Activated naive CD4-positive, alpha-beta T cell treated with anti-CD3 and anti-CD28 coated beads, Interleukin-2, amount 10 ng/mL, durations not matched to agents 7 days and 5 days (primary cell): Measurements from ENCODE around the gene CELF3.
"Not testable (repeated sequence)": the region's sequence is repeated elsewhere in the genome, so short reads cannot be mapped to it uniquely, and the experiment has no call there.

ENCODE experiments used
- CTCF ChIA-PET: fragments of 350-600 bp; sonication (Branson Sonifier 250); formaldehyde crosslinking; loops from one replicate; lab custom pipeline; 2021; ENCODE audit warnings: antibody characterized with exemption; lab: Charles Lee
- DNase-seq: peaks from one replicate; pipeline ENCODE4 v3.0.0-alpha.2; 2020
- H3K27ac Mint-ChIP-seq: one replicate; pipeline ENCODE4 v1.8.0; 2021; ENCODE audit warnings: mild to moderate bottlenecking, moderate library complexity, mixed read lengths
- H3K27me3 Mint-ChIP-seq: one replicate; pipeline ENCODE4 v1.8.0; 2021; ENCODE audit warnings: mild to moderate bottlenecking, mixed read lengths
- H3K36me3 Mint-ChIP-seq: one replicate; pipeline ENCODE4 v1.8.0; 2021; ENCODE audit warnings: mixed read lengths
- H3K4me1 Mint-ChIP-seq: one replicate; pipeline ENCODE4 v1.8.0; 2021; ENCODE audit warnings: mixed read lengths
- H3K4me3 Mint-ChIP-seq: one replicate; pipeline ENCODE4 v1.8.0; 2021; ENCODE audit warnings: mild to moderate bottlenecking, moderate library complexity, mixed read lengths
- H3K9me3 Mint-ChIP-seq: one replicate; pipeline ENCODE4 v1.8.0; 2021; ENCODE audit warnings: mixed read lengths

The CELF3 gene

GRCh38 chr1:151716771-151717631, at the start of gene CELF3:
Gene CELF3, minus strand, starts transcription at chr1:151716803. Its CDS starts 783 bp downstream, at chr1:151716020.
- peak; percentile 56 for DNase-seq

DNA sequence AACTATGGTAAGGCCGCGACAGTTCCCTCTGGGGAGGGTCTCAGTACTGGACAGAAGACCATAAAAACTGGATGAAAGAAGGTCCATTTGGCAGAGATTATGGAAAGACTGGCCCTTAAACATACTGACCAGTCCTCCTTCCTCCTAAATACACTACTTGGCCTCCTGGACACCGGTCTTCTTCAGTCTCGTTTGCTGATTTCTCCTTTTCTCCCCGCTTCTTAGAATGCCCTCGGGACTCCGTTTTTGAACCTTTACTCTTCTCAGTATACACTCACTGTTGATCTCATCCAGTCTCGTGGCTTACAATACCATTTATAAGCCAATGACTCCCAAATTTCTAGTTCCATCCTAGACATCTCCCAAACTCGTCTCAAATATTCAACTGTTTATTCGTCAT, 47.4 kb upstream of the CELF3 start:
- Mint-ChIP-seq H3K9me3 (no peaks in the 10 kb centered on the region), H3K36me3 (peaks cover 27% of the 10 kb centered on the region), H3K27me3 (no peaks in the 10 kb centered on the region), H3K4me1 (peaks cover 50% of the 10 kb centered on the region), H3K4me3 (peak overlapping the region; percentile 81), H3K27ac (peak overlapping the region; percentile 95)
- CTCF ChIA-PET = interaction anchor here (0.9 to 1.3 kb wide), 3 partner anchors 26 to 72 kb away, joined by 3 to 6 read pairs (median 3); partner anchors contain the start of gene TDRKH
- DNase-seq = no peak

More at GRCh38 chr1:151716771-151717631, at the start of gene CELF3:
- no peak within 1 kb of the TSS for H3K4me3 Mint-ChIP-seq
- no peak within 1 kb of the TSS for H3K27ac Mint-ChIP-seq
- peaks cover 24% of the 10 kb centered on the region for H3K4me1 Mint-ChIP-seq
- H3K36me3 Mint-ChIP-seq = no peaks in the 10 kb centered on the region
- H3K27me3 Mint-ChIP-seq = peaks cover 98% of the 10 kb centered on the region
- CTCF ChIA-PET = interaction anchor here (0.7 to 1.8 kb wide), 2 partner anchors 17 to 285 kb away, joined by 3 to 6 read pairs; no protein-coding TSS in a partner anchor
- H3K9me3 Mint-ChIP-seq = no peaks in the 10 kb centered on the region

DNA sequence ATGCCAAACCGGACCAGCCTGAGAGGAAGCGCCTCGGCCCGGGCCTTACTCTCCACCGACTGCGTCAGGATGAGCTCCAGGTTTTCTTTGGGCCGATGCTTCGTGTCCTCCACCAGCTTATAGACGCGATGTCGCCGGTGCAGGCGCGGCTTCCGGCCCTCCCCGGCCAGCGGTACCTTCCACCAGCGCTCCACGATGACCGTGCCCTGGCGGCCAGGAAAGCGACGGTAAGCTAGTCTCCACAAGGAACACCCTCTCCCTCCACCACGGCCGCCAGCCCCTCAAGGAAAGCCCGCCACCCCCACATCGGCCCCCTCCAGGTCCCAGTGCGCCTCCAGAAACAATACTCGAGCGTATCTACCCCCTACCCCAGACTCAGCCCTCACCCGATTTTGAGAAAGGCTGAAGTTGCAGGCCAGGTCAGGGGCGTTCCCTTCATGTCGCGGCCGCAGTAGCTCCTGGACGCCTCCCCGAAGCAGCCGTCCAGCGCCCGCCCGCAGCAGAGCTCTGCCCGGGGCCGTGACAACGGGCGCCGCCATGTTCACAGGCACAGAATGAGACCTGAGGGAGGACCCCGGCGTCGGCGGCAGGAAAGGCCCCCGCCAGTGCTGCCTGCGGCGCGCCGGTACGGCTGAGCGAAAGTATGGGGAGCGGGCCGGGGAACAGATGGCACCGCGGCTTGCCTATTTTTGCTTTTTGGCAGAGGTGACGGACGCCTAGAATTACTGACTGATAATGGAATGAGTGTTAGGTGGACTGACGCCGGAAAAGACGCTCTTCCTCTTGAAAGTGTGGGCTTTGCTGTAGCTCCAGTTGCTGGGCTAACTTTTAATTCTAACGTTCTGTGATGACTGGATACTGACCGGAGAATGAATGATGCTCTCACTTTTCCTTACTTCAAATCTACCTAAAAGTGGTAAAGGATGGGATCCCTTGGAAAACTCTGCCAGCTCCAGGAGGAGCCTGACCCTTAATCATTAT, 46.6 kb upstream of the CELF3 start, which contains the start of gene MRPL9:
MRPL9 (minus strand) TSS at position 556 of the 981 bp plus-strand sequence; CDS start at position 539, 17 bp downstream.
- H3K36me3 Mint-ChIP-seq = peaks cover 30% of the 10 kb centered on the region
- no peaks in the 10 kb centered on the region for H3K9me3 Mint-ChIP-seq
- no peaks in the 10 kb centered on the region for H3K27me3 Mint-ChIP-seq
- CTCF ChIA-PET = interaction anchor here (0.9 to 1.3 kb wide), 5 partner anchors 27 to 238 kb away, joined by 3 to 6 read pairs (median 3); partner anchors contain the start of gene TDRKH
- peak within 1 kb of the TSS; percentile 95 for H3K27ac Mint-ChIP-seq
- peak within 1 kb of the TSS; percentile 81 for H3K4me3 Mint-ChIP-seq
- peak; percentile 90 for DNase-seq
- peaks cover 45% of the 10 kb centered on the region for H3K4me1 Mint-ChIP-seq

GRCh38 chr1:151760597-151761385, 44.2 kb upstream of the CELF3 start:
- no peak for DNase-seq
- peaks cover 37% of the 10 kb centered on the region for H3K36me3 Mint-ChIP-seq
- H3K4me3 Mint-ChIP-seq = peak overlapping the region; percentile 15
- H3K27ac Mint-ChIP-seq = peak overlapping the region; percentile 33
- H3K4me1 Mint-ChIP-seq = peaks cover 46% of the 10 kb centered on the region
- H3K9me3 Mint-ChIP-seq = no peaks in the 10 kb centered on the region
- CTCF ChIA-PET = no interaction called here
- no peaks in the 10 kb centered on the region for H3K27me3 Mint-ChIP-seq

DNA sequence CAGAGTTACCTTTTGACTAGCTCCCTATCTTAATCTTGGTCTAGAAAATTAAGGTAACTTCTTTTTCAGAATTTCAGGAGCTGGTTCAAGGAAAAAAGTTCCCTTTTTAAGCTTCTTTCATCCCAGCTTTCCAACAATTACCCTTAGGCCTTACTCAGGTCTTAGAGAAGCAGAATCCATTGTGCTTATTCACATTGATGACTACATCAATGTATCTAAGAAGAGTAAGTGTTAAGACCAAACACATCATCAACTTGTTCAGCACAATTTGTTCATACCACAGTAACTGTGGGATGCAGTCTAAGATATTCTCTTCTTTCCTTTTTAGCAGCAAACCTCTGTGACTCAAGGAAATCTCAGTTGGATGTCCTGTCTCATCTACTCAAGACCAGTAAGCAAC, 42.6 kb upstream of the CELF3 start:
- Mint-ChIP-seq H3K36me3 (peaks cover 37% of the 10 kb centered on the region), H3K27me3 (no peaks in the 10 kb centered on the region), H3K4me3 (no peak overlapping the region), H3K9me3 (no peaks in the 10 kb centered on the region), H3K27ac (no peak overlapping the region), H3K4me1 (peaks cover 34% of the 10 kb centered on the region)
- CTCF ChIA-PET = no interaction called here
- DNase-seq = no peak

DNA sequence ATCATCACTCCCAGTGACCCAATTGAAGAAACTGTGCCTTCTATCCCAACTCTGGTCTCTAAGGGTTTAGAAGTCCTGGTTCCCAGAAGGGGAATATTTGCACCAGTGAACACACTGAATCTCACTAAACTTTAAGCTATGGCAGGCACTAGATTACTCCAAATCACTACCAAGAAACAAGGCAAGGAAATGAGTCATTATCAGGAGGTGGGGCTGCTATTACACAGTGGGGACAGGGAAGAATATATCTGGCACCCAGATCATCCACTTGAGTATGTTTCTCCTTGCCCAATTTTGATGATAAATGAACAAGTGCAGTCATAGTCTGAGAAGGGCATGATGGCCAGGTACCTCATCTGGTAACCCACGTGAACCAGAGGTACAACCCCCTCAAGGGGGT, 39.7 kb upstream of the CELF3 start:
- Mint-ChIP-seq H3K27me3 (no peaks in the 10 kb centered on the region), H3K4me3 (no peak overlapping the region), H3K9me3 (no peaks in the 10 kb centered on the region), H3K27ac (no peak overlapping the region), H3K36me3 (peaks cover 27% of the 10 kb centered on the region), H3K4me1 (peaks cover 11% of the 10 kb centered on the region)
- CTCF ChIA-PET = interaction anchor here (0.8 to 1.3 kb wide), 2 partner anchors 22 to 80 kb away, joined by 3 read pairs; no protein-coding TSS in a partner anchor
- no peak for DNase-seq

DNA sequence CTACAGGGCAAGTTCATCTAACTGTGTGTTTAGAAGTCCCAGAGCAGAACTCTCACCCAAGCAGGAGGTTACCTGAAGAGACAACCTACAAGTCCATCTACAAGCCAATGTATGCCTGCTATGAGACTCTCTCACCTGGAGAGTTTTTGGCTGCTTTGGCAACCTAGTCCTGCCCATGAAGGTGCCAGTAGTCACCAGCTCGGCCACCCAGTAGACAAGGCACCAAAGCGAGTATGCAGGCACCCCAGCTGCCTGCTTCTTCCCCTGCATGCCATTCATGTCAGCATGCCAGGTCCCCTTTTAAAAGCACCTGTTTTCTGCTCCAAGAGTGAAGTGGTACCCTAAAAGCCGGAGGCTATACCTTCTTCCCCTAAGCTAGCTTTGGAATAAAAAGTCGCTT, 24.9 kb upstream of the CELF3 start:
- no peaks in the 10 kb centered on the region for H3K36me3 Mint-ChIP-seq
- peaks cover 17% of the 10 kb centered on the region for H3K9me3 Mint-ChIP-seq
- peaks cover 40% of the 10 kb centered on the region for H3K27me3 Mint-ChIP-seq
- H3K4me3 Mint-ChIP-seq = no peak overlapping the region
- H3K4me1 Mint-ChIP-seq = peaks cover 5% of the 10 kb centered on the region
- DNase-seq = no peak
- H3K27ac Mint-ChIP-seq = no peak overlapping the region
- CTCF ChIA-PET = interaction anchor here (1.5 kb wide), 1 partner anchor 208 kb away, joined by 4 read pairs; no protein-coding TSS in a partner anchor

GRCh38 chr1:151739590-151740355, 23.2 kb upstream of the CELF3 start:
- peaks cover 5% of the 10 kb centered on the region for H3K4me1 Mint-ChIP-seq
- H3K27ac Mint-ChIP-seq = no peak overlapping the region
- H3K9me3 Mint-ChIP-seq = peaks cover 17% of the 10 kb centered on the region
- no peaks in the 10 kb centered on the region for H3K36me3 Mint-ChIP-seq
- peaks cover 33% of the 10 kb centered on the region for H3K27me3 Mint-ChIP-seq
- no peak overlapping the region for H3K4me3 Mint-ChIP-seq
- CTCF ChIA-PET = interaction anchor here (0.8 to 1.5 kb wide), 2 partner anchors 146 to 206 kb away, joined by 3 to 4 read pairs; no protein-coding TSS in a partner anchor
- DNase-seq = no peak

GRCh38 chr1:151737479-151737878, 20.9 kb upstream of the CELF3 start:
- CTCF ChIA-PET = no interaction called here
- H3K27ac Mint-ChIP-seq = no peak overlapping the region
- H3K4me3 Mint-ChIP-seq = no peak overlapping the region
- no peak for DNase-seq
- peaks cover 17% of the 10 kb centered on the region for H3K9me3 Mint-ChIP-seq
- no peaks in the 10 kb centered on the region for H3K36me3 Mint-ChIP-seq
- H3K27me3 Mint-ChIP-seq = peaks cover 32% of the 10 kb centered on the region
- peaks cover 5% of the 10 kb centered on the region for H3K4me1 Mint-ChIP-seq

- no peak for DNase-seq
- H3K4me1 Mint-ChIP-seq = peaks cover 5% of the 10 kb centered on the region
- peaks cover 28% of the 10 kb centered on the region for H3K27me3 Mint-ChIP-seq
- CTCF ChIA-PET = no interaction called here
- no peaks in the 10 kb centered on the region for H3K36me3 Mint-ChIP-seq
- no peak overlapping the region for H3K27ac Mint-ChIP-seq
- peaks cover 17% of the 10 kb centered on the region for H3K9me3 Mint-ChIP-seq
- no peak overlapping the region for H3K4me3 Mint-ChIP-seq
These were observed 20.4 kb upstream of the CELF3 start for GRCh38 chr1:151737026-151737425.

DNA sequence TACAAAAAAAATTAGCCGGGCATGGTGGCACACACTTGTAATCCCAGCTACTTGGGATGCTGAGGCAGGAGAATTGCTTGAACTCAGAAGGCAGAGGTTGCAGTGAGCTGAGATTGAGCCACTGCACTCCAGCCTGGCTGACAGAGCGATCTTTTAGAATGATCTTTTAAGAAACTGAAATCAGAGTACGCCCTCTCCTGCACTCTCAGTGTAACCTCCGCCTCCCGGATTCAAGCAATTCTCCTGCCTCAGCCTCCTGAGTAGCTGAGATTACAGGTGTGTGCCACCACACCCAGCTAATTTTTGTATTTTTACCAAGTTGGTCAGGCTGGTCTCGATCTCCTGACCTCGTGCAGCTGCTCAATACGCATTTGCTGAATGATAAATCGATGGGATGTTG, 17.4 kb upstream of the CELF3 start:
- not testable (repeated sequence) for H3K4me1 Mint-ChIP-seq, H3K27ac Mint-ChIP-seq, H3K4me3 Mint-ChIP-seq, H3K36me3 Mint-ChIP-seq, DNase-seq
- peaks cover 17% of the 10 kb centered on the region for H3K9me3 Mint-ChIP-seq
- CTCF ChIA-PET = interaction anchor here (0.7 to 2.7 kb wide), 17 partner anchors 10 to 433 kb away, joined by 3 to 23 read pairs (median 5); partner anchors contain the start of genes CELF3, RIIAD1 and TDRKH
- H3K27me3 Mint-ChIP-seq = peaks cover 32% of the 10 kb centered on the region

DNA sequence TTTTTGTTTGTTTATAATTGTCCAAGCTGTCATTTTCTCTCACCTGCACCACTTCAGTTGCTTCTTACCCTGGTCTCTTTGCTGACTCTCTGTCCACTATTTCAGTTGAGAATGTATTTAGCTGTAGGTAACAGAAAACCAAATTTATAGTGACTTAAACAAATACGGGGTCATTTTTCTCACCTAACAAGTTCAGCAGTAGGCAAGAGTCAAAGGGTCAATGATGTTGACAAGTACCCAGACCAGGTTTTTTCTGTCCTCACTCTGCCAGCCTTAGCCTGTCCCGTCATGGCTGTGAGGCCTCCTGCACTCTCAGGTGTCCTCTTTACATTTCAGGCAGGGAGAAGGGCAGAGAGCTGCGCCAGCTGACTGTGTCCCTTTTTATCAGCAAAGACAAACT, 16.5 kb upstream of the CELF3 start:
- no peaks in the 10 kb centered on the region for H3K4me1 Mint-ChIP-seq
- no peak overlapping the region for H3K27ac Mint-ChIP-seq
- H3K36me3 Mint-ChIP-seq = no peaks in the 10 kb centered on the region
- H3K4me3 Mint-ChIP-seq = no peak overlapping the region
- H3K9me3 Mint-ChIP-seq = peaks cover 14% of the 10 kb centered on the region
- CTCF ChIA-PET = interaction anchor here (0.8 to 2.7 kb wide), 4 partner anchors 12 to 139 kb away, joined by 3 to 23 read pairs (median 8); partner anchors contain the start of genes CELF3 and RIIAD1
- H3K27me3 Mint-ChIP-seq = peaks cover 37% of the 10 kb centered on the region
- no peak for DNase-seq
